SK-N-MC (cell line): ENCODE data around the gene FSTL4.

Experiments used
- DNase-seq: peaks from one replicate; pipeline ENCODE4 v3.0.0-alpha.2; 2011; ENCODE audit warnings: low read depth, low spot score
- H3K27ac ChIP-seq: fragments of 200-600 bp; sonication (generic); 2 replicates; pipeline ENCODE4 v1.5.1; 2016; ENCODE audit warnings: mixed run types
- H3K36me3 ChIP-seq: fragments of 200-600 bp; sonication (generic); 2 replicates; pipeline ENCODE4 v1.6.1; 2017; ENCODE audit warnings: antibody characterized with exemption, low read length, mixed read lengths; ENCODE audit not compliant: insufficient read depth
- H3K4me3 ChIP-seq: fragments of 200-600 bp; sonication (generic); 2 replicates; pipeline ENCODE4 v1.5.1; 2016
- H3K9ac ChIP-seq: fragments of 200-600 bp; sonication (generic); 2 replicates; pipeline ENCODE4 v1.8.0; 2017; ENCODE audit warnings: mixed run types, mixed read lengths; ENCODE audit not compliant: insufficient read length
- H3K9me3 ChIP-seq: fragments of 200-600 bp; sonication (generic); 2 replicates; pipeline ENCODE4 v1.6.1; 2017; ENCODE audit warnings: low read depth, mild to moderate bottlenecking, antibody characterized with exemption, low read length, moderate library complexity, mixed read lengths
- EZH2 ChIP-seq: fragments of 200-600 bp; sonication (generic); IDR thresholded peaks from one replicate; pipeline ENCODE4 v1.6.1; 2017; ENCODE audit warnings: antibody characterized with exemption
- FOXP2 ChIP-seq: optimal IDR thresholded peaks from 2 replicates; pipeline ENCODE3; 2011; ENCODE audit warnings: mild to moderate bottlenecking, moderate library complexity; ENCODE audit not compliant: insufficient read depth; ENCODE audit errors: extremely low read length, control extremely low read depth
- POLR2AphosphoS5 ChIP-seq: IDR thresholded peaks from 2 replicates; pipeline ENCODE4 v1.6.1; 2012; ENCODE audit warnings: mild to moderate bottlenecking, low read depth, low read length, borderline replicate concordance

Gene FSTL4

DNA sequence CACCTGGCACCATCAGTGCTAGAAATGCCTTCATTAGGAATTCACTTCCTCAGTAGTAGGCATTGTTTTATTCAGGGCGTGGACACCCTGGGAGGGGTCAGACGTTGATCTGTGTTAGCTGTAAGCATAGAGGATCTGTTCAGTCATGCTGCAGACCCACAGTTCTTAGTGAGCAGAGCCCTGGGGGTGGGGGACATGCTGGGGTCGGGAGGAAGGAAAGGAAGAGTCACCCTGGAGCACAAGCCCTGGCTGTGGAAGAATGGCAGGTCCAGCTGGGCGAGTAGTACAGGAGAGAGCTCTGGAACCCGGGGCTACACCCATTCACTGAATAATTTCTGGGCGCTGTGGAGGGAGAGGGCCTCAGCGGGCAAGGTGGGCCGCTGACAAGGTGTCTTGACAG, 172.5 kb downstream of the FSTL4 start:
- DNase-seq: no peak
- Histone ChIP-seq H3K9me3 (no peaks in the 10 kb centered on the region), H3K36me3 (no peaks in the 10 kb centered on the region), H3K9ac (no peak overlapping the region), H3K4me3 (no peak overlapping the region), H3K27ac (no peak overlapping the region)
- TF ChIP-seq FOXP2 (no peak), POLR2AphosphoS5 (no peak), EZH2 (no peak)

DNA sequence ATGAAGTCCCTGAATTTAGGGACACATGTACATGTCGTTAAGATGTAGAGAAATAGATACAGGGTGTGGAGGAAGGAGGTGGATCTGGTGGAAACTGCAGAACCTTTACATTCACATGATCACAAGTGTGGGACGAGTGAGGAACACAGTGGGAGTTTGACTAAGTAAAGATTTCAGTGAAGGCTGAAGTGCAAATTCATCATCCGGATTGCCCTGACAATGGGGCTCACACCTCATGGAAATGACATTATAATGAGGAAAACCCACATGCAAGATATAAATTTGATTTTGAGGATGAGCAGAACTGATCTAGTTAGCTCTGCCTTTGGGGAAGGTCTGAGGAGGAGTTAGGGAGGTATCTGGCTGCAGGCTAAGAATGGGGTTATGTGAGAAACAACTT, 173.9 kb downstream of the FSTL4 start:
- no peak overlapping the region for H3K4me3 ChIP-seq
- H3K27ac ChIP-seq: no peak overlapping the region
- H3K9me3 ChIP-seq: no peaks in the 10 kb centered on the region
- no peak overlapping the region for H3K9ac ChIP-seq
- H3K36me3 ChIP-seq: no peaks in the 10 kb centered on the region
- TF ChIP-seq FOXP2 (no peak), POLR2AphosphoS5 (no peak), EZH2 (no peak)
- no peak for DNase-seq

DNA sequence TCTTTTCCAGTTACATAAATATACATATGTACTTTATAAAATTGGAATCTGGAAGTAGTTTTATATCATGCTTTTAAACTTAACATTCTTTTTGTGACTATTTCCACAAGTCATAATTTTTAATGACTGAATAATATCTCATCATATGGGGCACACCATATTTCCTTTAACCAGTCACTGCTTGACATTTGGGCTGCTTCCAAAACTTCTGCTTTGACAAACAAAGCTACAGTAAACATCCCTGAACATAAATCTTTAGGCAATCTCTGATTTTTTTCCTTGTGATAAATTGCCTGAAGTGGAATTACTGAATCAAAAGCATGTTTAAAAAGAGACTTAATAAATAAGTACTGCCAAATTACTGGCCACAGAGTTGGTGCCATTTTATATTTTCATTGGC, 178.0 kb downstream of the FSTL4 start:
- DNase-seq: no peak
- Histone ChIP-seq H3K9ac (no peak overlapping the region), H3K36me3 (no peaks in the 10 kb centered on the region), H3K27ac (no peak overlapping the region), H3K4me3 (no peak overlapping the region), H3K9me3 (no peaks in the 10 kb centered on the region)
- no peak for TF ChIP-seq POLR2AphosphoS5
- no peak for TF ChIP-seq EZH2
- TF ChIP-seq FOXP2: no peak

DNA sequence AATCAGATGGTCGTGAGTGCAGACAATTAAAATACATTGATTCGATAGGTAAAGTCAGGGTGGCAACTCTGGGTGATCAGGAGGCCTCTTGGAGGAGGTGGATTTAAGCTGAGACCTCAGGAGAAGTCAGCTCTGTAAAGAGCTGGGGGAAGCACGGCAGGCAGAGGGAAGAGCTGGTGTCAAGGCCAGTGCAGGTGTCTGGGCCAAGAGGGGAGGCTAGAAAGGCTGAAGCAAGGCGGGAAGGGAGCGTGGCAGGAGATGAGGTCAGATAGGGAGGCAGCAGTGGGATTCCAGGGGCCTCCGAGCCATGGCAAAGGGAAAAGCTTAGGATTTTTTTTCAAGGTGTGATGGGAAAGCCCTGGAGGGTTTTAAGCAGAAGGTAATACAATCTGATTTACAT, 178.7 kb downstream of the FSTL4 start:
- TF ChIP-seq FOXP2 (no peak), EZH2 (no peak), POLR2AphosphoS5 (no peak)
- Histone ChIP-seq H3K4me3 (no peak overlapping the region), H3K9ac (no peak overlapping the region), H3K9me3 (no peaks in the 10 kb centered on the region), H3K27ac (no peak overlapping the region), H3K36me3 (no peaks in the 10 kb centered on the region)
- no peak for DNase-seq

DNA sequence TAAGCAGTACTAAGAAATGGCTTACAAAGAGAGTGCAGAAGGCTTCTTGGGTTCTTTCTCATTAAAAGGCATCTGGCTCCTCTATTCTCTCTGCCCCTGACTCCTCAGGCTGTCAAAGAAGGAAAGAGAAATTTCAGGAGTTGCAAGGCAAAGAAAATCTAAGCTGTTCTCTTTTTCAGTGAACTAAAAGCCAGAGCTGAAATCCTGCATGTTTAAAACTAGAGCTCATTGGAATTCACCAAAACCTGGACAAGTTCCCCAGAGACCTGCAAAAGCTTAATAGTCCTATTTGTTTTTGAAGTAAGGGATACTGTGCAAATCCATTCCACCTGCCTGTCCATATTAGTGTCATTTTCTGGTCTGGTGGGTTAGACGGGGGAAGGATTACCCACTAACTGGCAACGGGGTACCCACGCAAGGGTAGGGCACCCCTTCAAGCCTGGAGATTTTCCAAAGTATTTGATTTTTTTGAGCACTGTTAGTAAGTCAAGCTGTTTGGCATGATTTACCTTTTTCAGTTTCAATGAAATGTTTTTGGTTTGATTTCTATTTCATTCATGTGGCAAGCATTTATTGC, 179.3 kb downstream of the FSTL4 start:
- TF ChIP-seq POLR2AphosphoS5 (no peak), EZH2 (no peak)
- Histone ChIP-seq H3K9me3 (no peaks in the 10 kb centered on the region), H3K27ac (no peak overlapping the region), H3K36me3 (no peaks in the 10 kb centered on the region), H3K4me3 (no peak overlapping the region), H3K9ac (no peak overlapping the region)
- DNase-seq: no peak

DNA sequence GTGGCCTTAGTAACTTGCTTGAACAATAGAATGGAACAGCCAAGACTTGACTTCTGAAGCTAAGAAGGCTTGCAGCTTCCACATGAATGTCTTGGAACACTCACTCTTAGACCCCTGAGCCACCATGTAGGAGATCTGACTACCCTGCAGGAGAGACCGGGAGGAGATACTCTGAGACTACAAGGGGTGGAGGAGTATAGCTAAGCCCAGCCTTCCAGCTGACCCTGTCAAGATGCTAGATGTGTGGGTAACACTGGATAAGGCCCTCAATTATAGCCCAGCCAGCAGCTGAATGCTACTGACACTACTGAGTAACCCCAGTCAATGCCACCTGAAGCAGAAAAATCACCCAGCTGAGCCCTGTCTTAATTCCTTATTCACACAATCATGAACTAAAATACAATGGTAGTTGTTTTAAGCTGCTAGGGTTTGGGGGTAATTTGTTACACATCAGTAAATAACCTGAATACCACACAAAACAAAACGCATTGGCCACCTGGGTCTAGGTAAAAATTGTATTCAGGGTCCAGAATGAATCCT, 180.9 kb downstream of the FSTL4 start:
- TF ChIP-seq EZH2: no peak
- no peak for TF ChIP-seq POLR2AphosphoS5
- no peak for TF ChIP-seq FOXP2
- no peak for DNase-seq
- H3K36me3 ChIP-seq: no peaks in the 10 kb centered on the region

DNA sequence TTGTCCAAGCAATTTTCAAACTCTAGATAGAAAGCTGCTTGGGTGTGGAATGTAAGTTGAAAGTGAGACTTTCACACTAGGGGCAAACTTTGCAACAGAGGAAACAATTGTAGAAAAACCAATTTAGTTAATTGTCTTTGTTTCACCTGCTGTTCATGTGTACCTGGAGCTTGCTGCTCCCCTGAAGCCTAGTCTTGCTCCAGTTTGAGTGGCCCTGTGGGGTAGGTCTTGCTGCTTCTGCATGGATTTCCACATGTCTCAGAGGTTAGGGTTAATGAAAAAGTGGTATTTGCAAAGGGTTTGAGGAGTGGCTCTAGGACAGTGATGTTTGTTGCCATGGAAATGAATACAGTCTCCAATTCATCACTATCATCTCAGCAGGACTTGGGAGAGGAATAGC, 182.2 kb downstream of the FSTL4 start:
- Histone ChIP-seq H3K9me3 (no peaks in the 10 kb centered on the region), H3K9ac (no peak overlapping the region), H3K27ac (no peak overlapping the region), H3K4me3 (no peak overlapping the region), H3K36me3 (no peaks in the 10 kb centered on the region)
- TF ChIP-seq FOXP2 (no peak), POLR2AphosphoS5 (no peak), EZH2 (no peak)
- no peak for DNase-seq

More for the DNA sequence above, 180.9 kb downstream of the FSTL4 start:
- H3K27ac ChIP-seq: no peak overlapping the region
- H3K4me3 ChIP-seq: no peak overlapping the region
- no peak overlapping the region for H3K9ac ChIP-seq
- H3K9me3 ChIP-seq: no peaks in the 10 kb centered on the region

DNA sequence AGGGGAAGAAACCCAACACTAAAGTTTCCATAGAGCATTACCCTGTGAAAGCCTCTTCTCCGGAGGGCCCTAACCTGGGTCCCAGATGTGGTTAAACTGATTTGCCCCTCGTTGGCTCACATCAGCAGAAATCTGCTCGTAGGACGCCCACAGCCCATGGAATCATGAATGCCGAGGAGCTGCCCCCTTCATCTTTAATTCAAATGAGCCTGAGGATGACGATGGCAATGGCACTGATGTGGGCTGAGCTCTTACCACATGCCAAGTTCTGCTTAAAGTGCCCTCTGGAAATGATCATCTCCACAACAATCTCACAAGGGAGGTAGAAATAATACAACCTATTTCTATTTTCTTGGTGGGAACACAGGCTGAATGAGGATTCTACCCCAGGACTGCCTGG, 183.3 kb downstream of the FSTL4 start:
- Histone ChIP-seq H3K27ac (no peak overlapping the region), H3K9ac (no peak overlapping the region), H3K36me3 (no peaks in the 10 kb centered on the region), H3K4me3 (no peak overlapping the region), H3K9me3 (no peaks in the 10 kb centered on the region)
- DNase-seq: no peak
- TF ChIP-seq EZH2 (no peak), FOXP2 (no peak), POLR2AphosphoS5 (no peak)

DNA sequence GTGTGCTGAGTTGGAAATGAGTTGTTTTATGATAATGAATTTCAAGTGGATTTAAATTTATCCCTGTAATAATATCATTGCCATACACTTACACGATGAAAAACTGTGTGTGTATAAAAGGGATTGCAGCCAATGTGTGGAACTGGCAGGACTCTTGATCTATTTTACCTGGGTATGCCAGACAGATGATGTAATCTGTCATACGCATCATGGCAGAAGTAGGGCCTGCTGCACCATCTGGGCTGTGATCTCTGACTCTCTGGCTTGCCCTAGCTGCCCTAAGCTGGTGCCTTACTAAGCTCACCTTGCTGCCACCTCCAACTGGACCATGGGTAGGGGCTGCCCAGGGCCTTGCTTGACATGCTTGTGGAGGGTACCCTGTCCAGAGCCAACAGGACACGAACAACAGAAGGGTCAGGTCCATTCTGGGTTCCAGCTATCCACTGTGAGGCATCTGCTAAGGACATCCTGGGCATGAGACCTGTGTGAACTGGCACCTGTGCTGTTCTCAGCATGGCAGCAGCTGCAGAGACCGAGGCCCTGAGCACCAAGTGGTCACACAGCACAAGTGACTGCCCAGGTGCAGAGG, 184.2 kb downstream of the FSTL4 start:
- no peak overlapping the region for H3K27ac ChIP-seq
- no peak overlapping the region for H3K9ac ChIP-seq
- H3K4me3 ChIP-seq: no peak overlapping the region

More for the DNA sequence above, 184.2 kb downstream of the FSTL4 start:
- no peak for TF ChIP-seq FOXP2
- no peak for TF ChIP-seq POLR2AphosphoS5
- Histone ChIP-seq H3K9me3 (no peaks in the 10 kb centered on the region), H3K36me3 (no peaks in the 10 kb centered on the region)
- no peak for DNase-seq
